ENCODE results near the gene TERT. TPM values are rescaled to one million over a fixed set of nuclear protein-coding genes. Genes with fewer than 3 reads are reported as not detected.

The TERT gene
- total and polyA plus RNA-seq, 8 donors, result 0.09 to 0.35 (median 0.14) TPM

GRCh38 chr5:1321576-1321975, 26.7 kb upstream of the TERT start:
- no peaks in the 10 kb centered on the region for H3K9me3 ChIP-seq
- no peak for ATAC-seq
- intact Hi-C loops (cut with DNase I), result no loop called here
- no peak for DNase-seq
- no peaks in the 10 kb centered on the region for H3K27me3 ChIP-seq
- TF ChIP-seq CTCF (IDR thresholded peaks at IDR 0.05), result no peak
- H3K4me3 ChIP-seq, result no peak overlapping the region
- no peaks in the 10 kb centered on the region for H3K4me1 ChIP-seq
- peaks cover 0 to 94% of the 10 kb centered on the region in 2 donors for H3K36me3 ChIP-seq
- H3K27ac ChIP-seq, result no peak overlapping the region

GRCh38 chr5:1320436-1321344, 25.8 kb upstream of the TERT start:
- intact Hi-C loops (cut with DNase I), result no loop called here
- H3K9me3 ChIP-seq, result no peaks in the 10 kb centered on the region
- DNase-seq (peak in 2 of 4 donors; percentile 26 to 70), ATAC-seq (no peak)
- H3K4me1 ChIP-seq, result peaks cover 0 to 4% of the 10 kb centered on the region in 2 donors
- H3K4me3 ChIP-seq, result no peak overlapping the region
- peaks cover 0 to 88% of the 10 kb centered on the region in 2 donors for H3K36me3 ChIP-seq
- no peaks in the 10 kb centered on the region for H3K27me3 ChIP-seq
- H3K27ac ChIP-seq, result no peak overlapping the region
- no peak for TF ChIP-seq CTCF (IDR thresholded peaks at IDR 0.05)

- H3K4me1 ChIP-seq, result peaks cover 4 to 15% of the 10 kb centered on the region in 2 donors
- H3K36me3 ChIP-seq, result peaks cover 0 to 78% of the 10 kb centered on the region in 2 donors
- TF ChIP-seq CTCF (IDR thresholded peaks at IDR 0.05), result no peak
- H3K27me3 ChIP-seq, result peaks cover 0 to 2% of the 10 kb centered on the region in 2 donors
- no peak overlapping the region for H3K27ac ChIP-seq
- ATAC-seq (no peak), DNase-seq (peak in 2 of 4 donors; percentile 25 to 74)
- intact Hi-C loops (cut with DNase I), result no loop called here
- H3K4me3 ChIP-seq, result no peak overlapping the region
- H3K9me3 ChIP-seq, result no peaks in the 10 kb centered on the region
Measured at GRCh38 chr5:1319436-1320256, 24.8 kb upstream of the TERT start.

GRCh38 chr5:1318659-1319251, 23.9 kb upstream of the TERT start:
- H3K27ac ChIP-seq, result no peak overlapping the region
- H3K9me3 ChIP-seq, result no peaks in the 10 kb centered on the region
- DNase-seq (peak in 2 of 4 donors; percentile 30 to 78), ATAC-seq (no peak)
- peaks cover 4 to 20% of the 10 kb centered on the region in 2 donors for H3K4me1 ChIP-seq
- intact Hi-C loops (cut with DNase I), result no loop called here
- no peak overlapping the region for H3K4me3 ChIP-seq
- TF ChIP-seq CTCF (IDR thresholded peaks at IDR 0.05), result no peak
- peaks cover 0 to 69% of the 10 kb centered on the region in 2 donors for H3K36me3 ChIP-seq
- H3K27me3 ChIP-seq, result peaks cover 0 to 6% of the 10 kb centered on the region in 2 donors

Measured in left lung (tissue), 10 donors.